ENCODE data around the gene ARHGAP18. TPM values are rescaled to one million over a fixed set of nuclear protein-coding genes. Genes with fewer than 3 reads are reported as not detected.

Gene ARHGAP18
- total RNA-seq, 3 donors from 2014 or later (not counting 1 experiment from before 2014, with no cell fraction given), result 11.5 to 12.5 (median 11.8) TPM

DNA sequence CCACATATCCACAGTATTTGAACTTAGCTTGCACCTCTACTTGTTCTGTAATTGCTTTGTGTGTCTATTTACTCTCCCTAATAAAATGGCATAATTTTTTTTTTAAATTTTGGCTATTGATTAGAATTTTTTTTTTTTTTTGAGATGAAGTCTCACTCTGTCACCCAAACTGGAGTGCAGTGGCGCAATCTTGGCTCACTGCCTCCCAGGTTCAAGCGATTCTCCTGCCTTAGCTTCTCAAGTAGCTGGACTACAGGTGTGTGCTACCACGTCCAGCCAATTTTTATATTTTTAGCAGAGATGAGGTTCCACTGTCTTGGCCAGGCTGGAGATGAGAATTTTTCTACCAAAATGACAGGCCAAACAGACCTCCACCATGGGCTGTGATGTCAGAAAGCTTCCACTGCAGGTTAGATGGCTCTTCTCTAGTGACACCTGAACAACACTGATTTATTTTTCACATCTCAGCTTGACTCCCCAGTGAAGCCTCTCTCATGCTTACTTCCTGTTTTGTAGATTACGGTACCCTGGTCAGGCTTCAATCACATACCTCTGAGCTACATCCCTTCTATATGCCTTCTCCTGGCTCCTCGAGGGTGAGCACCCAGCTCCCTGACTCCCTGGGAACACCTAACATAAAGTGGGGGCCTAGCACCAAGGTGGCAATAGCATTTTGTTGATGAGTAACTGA, 112.8 kb downstream of the ARHGAP18 start:
- H3K9me3 Mint-ChIP-seq, result no peaks in the 10 kb centered on the region
- no peak overlapping the region for H3K27ac Mint-ChIP-seq
- H3K4me3 Mint-ChIP-seq, result no peak overlapping the region
- no peak overlapping the region for H3K4me3 ChIP-seq (ENCODE audit: low read length)
- no peak for TF ChIP-seq CTCF (IDR thresholded peaks at IDR 0.05)
- no peaks in the 10 kb centered on the region for H3K36me3 Mint-ChIP-seq
- intact Hi-C loops (cut with micrococcal nuclease), result no loop called here
- H3K4me1 ChIP-seq (ENCODE audit: control insufficient read depth, insufficient read depth, low read length), result no peaks in the 10 kb centered on the region
- 78% methylated on average over 5 of the region's 5 CpGs for WGBS (ENCODE audit: insufficient coverage)
- peaks cover 2% of the 10 kb centered on the region for H3K36me3 ChIP-seq (ENCODE audit: control insufficient read depth, insufficient read depth, low read length)
- no peak overlapping the region for H3K27ac ChIP-seq (ENCODE audit: low read length)
- DNase-seq (no peak), ATAC-seq (no peak)
- H3K27me3 ChIP-seq (ENCODE audit: control insufficient read depth, insufficient read depth, low read length), result no peaks in the 10 kb centered on the region
- H3K9me3 ChIP-seq (ENCODE audit: control insufficient read depth, insufficient read depth, low read length), result no peaks in the 10 kb centered on the region
- no peaks in the 10 kb centered on the region for H3K27me3 Mint-ChIP-seq (ENCODE audit: low read depth in 2 of 2)
- no peaks in the 10 kb centered on the region for H3K4me1 Mint-ChIP-seq

DNA sequence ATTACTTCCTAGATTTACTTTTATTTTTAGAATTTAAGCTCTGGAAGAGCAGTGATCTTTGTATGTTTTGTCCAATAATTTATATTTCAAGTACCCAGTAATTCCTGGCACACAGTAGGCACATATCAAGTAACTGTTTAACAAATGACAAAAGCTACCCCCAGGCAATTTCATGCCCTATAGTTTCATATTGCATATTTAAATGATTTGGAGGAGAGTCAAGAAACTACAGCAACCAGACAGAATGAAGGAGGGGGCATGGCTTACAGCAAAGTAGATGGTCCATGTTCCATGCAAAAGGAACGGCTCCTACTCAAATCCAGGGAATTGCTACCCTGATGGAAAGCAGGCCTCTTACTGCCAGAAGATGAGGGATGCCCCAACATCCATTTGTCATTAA, 113.5 kb downstream of the ARHGAP18 start:
- DNase-seq (no peak), ATAC-seq (no peak)
- no peak for TF ChIP-seq CTCF (IDR thresholded peaks at IDR 0.05)
- no peaks in the 10 kb centered on the region for H3K9me3 Mint-ChIP-seq
- no peak overlapping the region for H3K4me3 ChIP-seq (ENCODE audit: low read length)
- WGBS (ENCODE audit: insufficient coverage), result 97% methylated on average over 1 of the region's 1 CpG
- peaks cover 2% of the 10 kb centered on the region for H3K36me3 ChIP-seq (ENCODE audit: control insufficient read depth, insufficient read depth, low read length)
- H3K36me3 Mint-ChIP-seq, result no peaks in the 10 kb centered on the region
- no peak overlapping the region for H3K4me3 Mint-ChIP-seq
- no peaks in the 10 kb centered on the region for H3K4me1 Mint-ChIP-seq
- no peaks in the 10 kb centered on the region for H3K4me1 ChIP-seq (ENCODE audit: control insufficient read depth, insufficient read depth, low read length)
- intact Hi-C loops (cut with micrococcal nuclease), result no loop called here
- no peaks in the 10 kb centered on the region for H3K27me3 ChIP-seq (ENCODE audit: control insufficient read depth, insufficient read depth, low read length)
- no peaks in the 10 kb centered on the region for H3K9me3 ChIP-seq (ENCODE audit: control insufficient read depth, insufficient read depth, low read length)
- H3K27ac ChIP-seq (ENCODE audit: low read length), result no peak overlapping the region
- H3K27ac Mint-ChIP-seq, result no peak overlapping the region
- H3K27me3 Mint-ChIP-seq (ENCODE audit: low read depth in 2 of 2), result no peaks in the 10 kb centered on the region

DNA sequence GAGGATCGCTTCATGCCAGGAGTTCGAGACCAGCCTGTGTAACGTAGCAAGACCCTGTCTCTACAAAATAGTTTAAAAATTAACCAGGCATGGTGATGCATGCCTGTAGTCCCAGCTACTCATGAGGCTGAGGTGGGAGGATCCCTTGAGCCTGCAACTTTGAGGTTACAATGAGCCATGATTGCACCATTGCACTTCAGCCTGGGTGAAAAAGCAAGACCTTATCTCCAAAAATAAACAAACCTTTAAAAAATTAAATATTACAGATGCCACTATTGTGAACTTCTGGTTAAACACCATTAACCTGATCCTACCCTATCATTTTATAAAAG, 116.8 kb downstream of the ARHGAP18 start:
- Mint-ChIP-seq H3K36me3 (no peaks in the 10 kb centered on the region), H3K4me1 (no peaks in the 10 kb centered on the region), H3K27me3 (ENCODE audit: low read depth in 2 of 2) (no peaks in the 10 kb centered on the region), H3K9me3 (no peaks in the 10 kb centered on the region), H3K4me3 (no peak overlapping the region), H3K27ac (no peak overlapping the region)
- Histone ChIP-seq H3K27me3 (ENCODE audit: control insufficient read depth, insufficient read depth, low read length) (no peaks in the 10 kb centered on the region), H3K36me3 (ENCODE audit: control insufficient read depth, insufficient read depth, low read length) (no peaks in the 10 kb centered on the region), H3K4me1 (ENCODE audit: control insufficient read depth, insufficient read depth, low read length) (no peaks in the 10 kb centered on the region), H3K4me3 (ENCODE audit: low read length) (no peak overlapping the region), H3K9me3 (ENCODE audit: control insufficient read depth, insufficient read depth, low read length) (no peaks in the 10 kb centered on the region), H3K27ac (ENCODE audit: low read length) (no peak overlapping the region)
- intact Hi-C loops (cut with micrococcal nuclease), result no loop called here
- 100% methylated on average over 3 of the region's 3 CpGs for WGBS (ENCODE audit: insufficient coverage)
- no peak for TF ChIP-seq CTCF (IDR thresholded peaks at IDR 0.05)
- ATAC-seq (no peak), DNase-seq (no peak)
